ENCODE measurements around the gene FLT3.

FLT3 gene

GRCh38 chr13:28001837-28002473 is 98.4 kb downstream of the FLT3 start:
- no peak for DNase-seq (ENCODE audit: low spot score)

- DNase-seq (ENCODE audit: low spot score), result no peak
Measured at GRCh38 chr13:28001049-28001448, 99.3 kb downstream of the FLT3 start.

- DNase-seq (ENCODE audit: low spot score), result no peak
Measured at GRCh38 chr13:28000567-28000966, 99.8 kb downstream of the FLT3 start.

GRCh38 chr13:27997904-27998522 is 102.4 kb downstream of the FLT3 start:
- peak; percentile 5 for DNase-seq (ENCODE audit: low spot score)

GRCh38 chr13:27991881-27992280 is 108.5 kb downstream of the FLT3 start:
- no peak for DNase-seq (ENCODE audit: low spot score)

- DNase-seq (ENCODE audit: low spot score), result no peak
Measured at GRCh38 chr13:27988520-27988919, 111.9 kb downstream of the FLT3 start, which contains the start of gene URAD. Gene URAD, minus strand, starts transcription at chr13:27988693. Its CDS starts 56 bp downstream, at chr13:27988637.

GRCh38 chr13:27985600-27985999 is 114.8 kb downstream of the FLT3 start:
- DNase-seq (ENCODE audit: low spot score), result no peak

GRCh38 chr13:27982361-27982760 is 118.0 kb downstream of the FLT3 start:
- no peak for DNase-seq (ENCODE audit: low spot score)

GRCh38 chr13:27981006-27981708 is 119.2 kb downstream of the FLT3 start:
- no peak for DNase-seq (ENCODE audit: low spot score)

- DNase-seq (ENCODE audit: low spot score), result no peak
Measured at GRCh38 chr13:27980280-27980998, 119.9 kb downstream of the FLT3 start.

- DNase-seq (ENCODE audit: low spot score), result no peak
Measured at GRCh38 chr13:27979765-27980279, 120.6 kb downstream of the FLT3 start.

- DNase-seq (ENCODE audit: low spot score), result no peak
Measured at GRCh38 chr13:27979001-27979643, 121.3 kb downstream of the FLT3 start.

- DNase-seq (ENCODE audit: low spot score), result no peak
Measured at GRCh38 chr13:27978301-27978968, 121.9 kb downstream of the FLT3 start.

- no peak for DNase-seq (ENCODE audit: low spot score)
Measured at GRCh38 chr13:27977476-27978300, 122.7 kb downstream of the FLT3 start.

- no peak for DNase-seq (ENCODE audit: low spot score)
Measured at GRCh38 chr13:27976362-27977091, 123.8 kb downstream of the FLT3 start.

GRCh38 chr13:27975564-27976361 is 124.6 kb downstream of the FLT3 start:
- no peak for DNase-seq (ENCODE audit: low spot score)

GRCh38 chr13:27973961-27974662 is 126.3 kb downstream of the FLT3 start:
- no peak for DNase-seq (ENCODE audit: low spot score)

- no peak for DNase-seq (ENCODE audit: low spot score)
Measured at GRCh38 chr13:27973291-27973690, 127.1 kb downstream of the FLT3 start.

Data from CD4-positive, alpha-beta T cell treated with Interleukin-2 at 100 ng/mL for 4 hours (primary cell).